T-helper 2 cell (primary cell): ENCODE results near the gene ATP9A.
"Not testable (repeated sequence)": the region's sequence is repeated elsewhere in the genome, so short reads cannot be mapped to it uniquely, and the experiment has no call there.

Experiments used
- DNase-seq, 5 experiments: peaks; one replicate each; pipeline versions ENCODE4 v3.0.0 to v3.0.0-alpha.2; 2012 to 2022

Gene ATP9A

DNA sequence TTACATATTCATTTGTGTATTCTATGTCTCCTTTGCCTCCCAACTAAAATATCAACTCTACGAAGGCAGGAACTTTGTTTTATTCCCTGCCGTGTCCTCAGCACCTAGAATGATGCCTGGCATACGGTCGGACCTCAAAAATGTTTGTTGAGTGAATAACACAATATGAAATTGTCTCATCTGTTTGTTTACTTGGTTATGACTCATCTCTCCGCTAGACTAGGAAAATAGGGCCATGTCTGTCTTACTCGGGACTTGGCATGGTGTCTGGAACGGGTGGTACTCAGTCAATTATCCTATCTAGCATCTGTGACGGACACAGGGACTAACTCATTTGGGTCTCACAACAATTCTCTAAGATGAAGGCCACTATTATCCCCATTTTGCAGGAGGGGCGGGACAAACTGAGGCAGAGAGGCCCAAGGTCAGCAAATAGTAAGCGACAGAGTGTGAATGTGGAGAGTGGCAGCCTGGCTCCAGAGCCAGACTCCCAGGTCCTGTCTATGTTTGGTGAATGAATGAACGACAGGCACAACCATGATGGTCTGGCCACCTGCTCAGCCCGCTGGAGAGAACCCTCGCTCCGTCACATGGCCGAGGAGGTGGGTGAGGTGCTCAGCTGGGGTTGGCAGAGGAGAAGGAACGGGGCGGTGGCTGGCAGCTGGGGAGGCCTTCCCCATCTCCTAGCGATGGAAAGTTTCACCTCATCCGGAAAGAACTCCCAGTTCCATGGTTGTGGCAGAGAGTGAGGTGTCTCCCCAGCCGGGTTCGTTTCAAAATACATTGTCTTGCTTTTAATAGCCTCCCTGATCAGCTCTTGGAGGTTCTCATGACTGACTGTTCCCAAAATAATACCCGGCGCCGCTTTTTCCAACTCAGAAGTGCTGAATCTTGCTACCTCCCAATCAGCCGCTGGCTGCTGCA lies 198.1 kb downstream of the ATP9A start:
- DNase-seq = no peak

DNA sequence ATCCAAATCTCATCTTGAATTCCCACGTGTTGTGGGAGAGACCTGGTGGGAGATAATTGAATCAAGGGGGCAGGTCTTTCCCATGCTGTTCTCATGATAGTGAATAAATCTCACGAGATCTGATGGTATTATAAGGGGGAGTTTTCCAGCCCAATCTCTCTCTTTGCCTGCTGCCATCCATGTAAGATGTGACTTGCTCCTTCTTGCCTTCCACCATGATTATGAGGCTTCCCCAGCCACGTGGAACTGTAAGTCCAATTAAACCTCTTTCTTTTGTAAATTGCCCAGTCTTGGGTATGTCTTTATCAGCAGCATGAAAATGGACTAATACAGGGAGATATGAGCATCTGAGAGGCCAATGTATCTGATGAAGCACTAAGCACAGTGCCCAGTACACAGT lies 199.7 kb downstream of the ATP9A start:
- DNase-seq = not testable (repeated sequence)

DNA sequence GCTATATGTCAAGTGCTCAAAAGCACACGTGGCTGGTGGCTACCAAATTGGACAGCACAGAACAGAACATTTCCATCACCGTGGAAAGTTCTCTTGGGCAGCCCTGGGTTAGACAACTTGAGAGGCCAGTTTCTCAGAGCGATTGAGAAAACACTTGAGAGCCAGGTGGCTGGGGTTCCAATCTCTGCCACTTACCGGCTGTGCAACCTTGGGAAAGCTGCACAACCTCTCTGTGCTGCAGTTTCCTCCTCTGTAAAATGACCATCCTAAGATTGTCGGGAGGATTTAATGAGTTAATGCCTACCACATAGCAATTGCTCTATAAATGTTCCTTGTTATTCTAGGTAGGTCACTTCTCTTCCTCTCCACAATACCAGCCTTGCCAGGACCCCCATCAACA lies 200.6 kb downstream of the ATP9A start:
- DNase-seq = no peak

DNA sequence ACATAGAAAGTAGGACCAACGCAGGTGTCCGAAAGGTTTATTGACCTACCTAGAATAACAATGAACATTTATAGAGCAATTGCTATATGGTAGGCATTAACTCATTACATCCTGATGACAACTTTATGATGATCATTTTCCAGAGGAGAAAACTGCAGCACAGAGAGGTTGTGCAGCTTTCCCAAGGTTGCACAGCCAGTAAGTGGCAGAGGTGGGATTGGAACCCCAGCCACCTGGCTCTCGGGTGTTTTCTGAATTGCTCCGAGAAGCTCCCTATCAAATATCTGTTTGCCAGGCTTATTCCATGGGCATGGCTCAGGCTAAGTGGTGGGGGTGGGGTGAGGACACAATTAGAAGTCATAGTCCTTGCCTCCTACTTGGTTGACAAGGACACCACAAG lies 201.6 kb downstream of the ATP9A start:
- no peak for DNase-seq

DNA sequence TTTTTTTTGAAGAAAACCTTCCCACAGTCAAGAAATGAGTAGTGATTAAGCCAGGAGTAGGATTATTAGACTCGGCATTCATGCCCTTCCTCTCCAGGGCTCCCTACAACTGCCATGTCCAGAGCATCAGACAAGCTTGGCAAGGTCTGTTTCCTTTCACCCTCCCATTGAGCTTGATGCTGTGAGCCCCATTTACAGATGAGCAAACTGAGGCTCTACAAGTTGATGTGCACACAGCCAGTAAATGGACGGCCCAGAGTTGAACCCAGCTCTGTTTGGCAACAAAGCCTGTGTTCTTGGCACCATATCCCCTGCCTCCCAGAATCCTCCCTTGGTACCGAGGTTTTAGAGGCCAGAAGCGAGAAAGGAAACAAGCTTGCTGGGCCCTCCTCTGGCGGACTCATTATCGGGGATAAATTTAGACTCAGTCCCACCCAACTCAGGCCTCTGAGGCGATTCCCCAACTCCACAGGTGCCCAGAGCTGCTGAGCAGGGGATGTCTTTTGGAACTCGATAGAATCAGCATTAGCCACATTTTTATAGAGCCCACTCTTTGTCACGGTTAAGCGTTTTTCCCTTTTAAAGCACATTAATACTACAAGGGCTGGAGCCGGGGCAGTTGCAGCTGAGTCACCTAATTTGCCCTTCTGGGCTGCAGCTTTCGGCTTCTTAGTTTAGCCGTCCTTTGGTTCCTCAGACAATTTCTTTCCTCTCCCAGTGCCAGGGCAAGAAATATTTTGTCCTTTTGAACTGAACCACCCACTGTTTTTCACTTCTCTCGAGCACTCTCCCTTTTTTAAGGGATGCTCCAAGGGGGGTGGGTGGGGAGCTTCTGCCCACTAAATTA lies 202.7 kb downstream of the ATP9A start:
- DNase-seq = no peak

DNA sequence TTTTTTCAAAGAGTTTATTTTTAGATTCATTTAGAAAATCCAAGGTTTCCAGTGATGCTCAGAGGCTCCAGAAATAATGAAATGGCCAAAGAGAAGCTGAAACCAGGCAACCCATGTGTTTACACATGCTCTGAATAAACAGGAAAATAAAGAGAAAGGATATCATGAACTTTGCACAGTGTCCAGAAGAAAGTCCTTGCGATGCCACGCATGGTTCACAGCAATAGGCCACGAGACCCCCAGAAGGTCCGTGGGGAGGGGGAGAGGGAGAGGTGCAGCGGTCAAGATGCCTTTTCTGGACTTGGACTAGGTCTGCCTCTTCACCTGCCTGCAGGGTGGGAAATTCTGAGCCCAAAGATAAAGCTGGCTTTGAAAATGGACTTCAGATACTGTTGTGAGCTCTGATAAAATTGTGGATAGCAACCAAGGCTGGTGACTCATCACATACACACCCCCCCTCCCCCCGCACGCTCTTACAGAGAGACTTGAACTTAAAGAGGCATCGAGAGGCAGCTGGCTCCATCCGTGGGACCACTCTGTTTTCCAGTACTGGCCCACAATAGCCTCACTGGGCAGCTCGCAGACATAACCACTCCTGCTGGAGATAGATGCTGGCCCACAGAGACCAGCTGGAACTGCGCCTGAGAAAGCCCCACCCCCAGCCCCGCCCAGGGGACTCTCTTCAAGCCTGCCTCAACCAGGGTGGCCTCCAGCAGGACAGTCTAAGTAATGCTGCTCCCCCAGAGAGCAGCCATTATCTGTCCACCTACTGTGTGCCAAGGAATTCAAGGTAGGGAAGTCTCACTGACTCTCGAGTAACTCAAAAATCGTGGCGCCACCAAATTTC lies 204.5 kb downstream of the ATP9A start:
- DNase-seq = no peak

DNA sequence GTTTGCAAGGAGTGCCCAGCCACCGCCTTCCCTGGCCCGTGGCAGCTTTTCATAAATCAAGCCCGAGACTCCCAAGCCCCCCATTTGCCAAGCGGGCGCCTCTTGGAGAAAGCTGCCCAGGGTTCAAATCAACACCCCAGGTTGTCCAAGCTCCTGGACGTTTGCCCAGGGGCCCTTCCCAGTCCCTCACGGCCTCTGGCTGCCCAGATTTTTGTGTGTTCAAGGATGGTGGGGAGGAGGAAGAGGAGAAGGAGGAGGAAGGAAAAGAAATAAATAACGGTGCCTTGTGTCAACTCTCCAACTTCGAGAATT lies 205.1 kb downstream of the ATP9A start:
- no peak for DNase-seq

DNA sequence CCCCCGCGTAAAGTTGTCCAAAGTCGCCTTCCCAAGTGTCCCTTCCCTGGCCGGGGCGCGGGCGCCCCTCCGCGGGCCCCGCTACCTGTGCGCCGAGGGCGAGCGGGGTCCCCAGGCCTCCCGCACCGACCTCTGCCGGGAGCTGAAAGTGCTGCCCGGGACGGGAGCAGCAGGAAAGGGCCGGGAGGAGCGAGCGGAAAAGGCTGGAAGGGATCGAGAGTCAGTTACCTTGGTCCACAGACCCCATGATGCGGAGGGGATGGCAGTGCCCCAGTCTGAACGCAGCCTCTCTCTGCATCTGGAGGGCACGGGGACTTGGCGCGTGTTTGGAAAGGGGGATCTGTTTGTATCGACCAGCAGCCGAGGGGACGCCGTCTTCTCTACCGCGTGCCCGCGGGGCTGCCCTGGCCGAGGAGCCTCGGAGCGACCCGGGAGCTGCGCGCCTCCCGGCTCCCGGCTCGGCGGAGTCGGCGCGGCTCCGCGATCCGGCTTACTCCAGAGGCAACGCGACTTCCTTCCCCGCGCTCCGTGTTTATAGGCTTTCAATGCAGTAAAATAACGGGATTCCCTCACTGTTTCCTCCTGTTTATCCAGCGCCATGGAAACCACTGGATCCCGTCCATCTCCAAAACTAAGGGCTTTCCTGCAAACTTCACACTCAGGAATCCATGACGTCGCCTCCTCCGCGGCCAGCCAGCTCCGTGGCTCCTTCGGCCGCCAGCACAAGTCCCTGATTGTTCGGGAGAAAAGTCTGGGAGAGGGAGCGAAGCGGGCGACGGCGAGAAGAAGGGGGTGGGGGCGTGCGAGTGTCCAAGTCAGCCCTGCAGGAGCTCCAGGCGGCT lies 205.6 kb downstream of the ATP9A start:
- DNase-seq = peak in 1 of 5 experiments; percentile 10

DNA sequence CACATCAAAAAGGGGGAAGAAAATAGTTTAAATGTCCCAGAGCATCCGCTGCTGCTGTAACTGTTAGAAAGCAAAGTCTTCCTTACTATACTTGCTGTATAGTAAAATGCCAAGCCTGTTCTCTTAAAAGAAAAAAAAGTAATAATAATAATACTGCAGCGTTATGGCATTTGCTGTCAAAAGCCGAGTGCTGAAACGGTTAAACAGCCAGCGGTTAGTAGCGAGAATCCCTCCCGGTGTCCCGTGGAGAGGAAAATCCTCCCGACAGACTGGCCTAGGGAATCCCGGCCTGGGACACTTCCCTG lies 206.2 kb downstream of the ATP9A start:
- DNase-seq = no peak

DNA sequence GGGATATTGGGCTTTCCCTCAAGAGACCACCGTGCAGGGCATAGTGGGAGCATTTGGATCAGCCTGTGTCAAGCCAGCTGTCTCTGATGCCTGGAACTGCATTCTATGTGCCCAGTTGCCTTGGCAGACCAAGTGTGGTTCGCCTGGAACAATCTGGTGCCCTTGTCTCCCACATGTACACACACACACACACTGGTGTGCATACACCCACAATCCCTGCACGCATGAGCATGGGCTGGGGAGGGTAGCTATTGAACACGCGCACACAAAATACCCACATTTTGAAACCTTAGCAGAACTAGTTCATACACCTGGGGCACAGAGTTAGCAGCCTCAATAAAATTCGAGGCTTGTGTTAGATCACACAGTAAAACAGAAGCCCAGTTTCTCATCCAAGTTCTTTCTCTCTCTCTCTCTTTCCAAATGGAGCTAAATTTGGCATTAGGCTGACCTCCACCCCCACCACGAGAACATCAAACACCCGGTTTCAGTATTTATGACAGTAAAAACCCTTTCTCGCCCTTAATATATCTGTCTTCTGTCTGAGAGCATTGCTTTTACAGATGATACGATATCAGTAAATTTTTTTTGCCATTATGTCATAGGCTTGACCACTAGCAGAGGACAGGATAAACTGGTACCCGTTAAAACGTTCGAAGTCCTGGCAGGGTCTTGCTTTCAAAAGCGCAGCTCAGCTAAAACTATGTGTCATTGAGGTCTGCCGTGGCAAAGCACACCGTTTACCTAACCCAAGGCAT lies 207.5 kb downstream of the ATP9A start:
- no peak for DNase-seq

DNA sequence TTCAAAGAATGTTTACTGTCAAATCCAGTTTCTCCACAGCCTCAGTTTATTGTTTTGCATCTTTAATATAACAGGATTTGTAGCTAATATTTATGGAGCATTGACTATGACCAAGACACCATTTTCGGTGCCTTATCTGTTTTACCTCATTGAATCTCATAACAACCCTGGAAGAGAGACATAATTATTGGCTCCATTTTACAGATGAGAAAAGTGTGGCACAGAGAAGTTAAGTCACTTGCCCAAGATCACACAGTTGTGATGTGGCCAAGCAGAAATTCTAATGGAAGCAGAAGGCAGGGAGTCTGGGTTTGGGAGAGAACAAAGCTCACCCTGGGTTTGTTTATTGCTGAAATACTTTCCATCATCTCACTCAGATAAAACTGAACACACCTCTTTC lies 208.1 kb downstream of the ATP9A start:
- DNase-seq = no peak

DNA sequence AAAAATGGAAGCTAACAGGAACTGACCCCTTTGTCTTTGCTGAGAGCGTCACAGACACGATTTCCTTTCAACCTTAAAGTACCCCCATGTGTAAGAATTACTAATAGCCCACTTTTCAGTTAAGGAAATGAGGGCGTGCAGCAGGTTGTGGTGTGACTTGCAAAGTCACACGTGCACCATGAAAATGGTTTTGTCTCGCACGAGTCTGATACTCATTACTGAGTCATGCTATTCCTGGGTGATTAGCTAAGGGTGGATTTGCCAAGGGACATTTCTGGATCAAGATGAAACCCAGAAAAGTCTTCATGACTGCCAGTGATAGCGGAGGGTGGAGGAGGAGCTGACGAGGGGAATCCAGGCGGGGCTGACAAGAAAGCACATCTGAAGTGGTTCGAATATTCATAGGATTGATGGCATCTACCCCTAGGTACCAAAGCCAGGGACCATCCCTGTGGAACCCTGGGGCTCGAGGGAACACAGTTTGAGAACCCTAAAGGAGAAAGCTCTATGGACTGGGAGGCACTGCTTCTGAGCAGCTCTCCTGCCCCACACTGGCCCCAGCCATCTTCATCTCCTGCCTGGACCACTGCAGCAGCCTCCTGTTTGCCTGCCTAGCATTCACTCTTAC lies 213.5 kb downstream of the ATP9A start:
- peak in 1 of 5 experiments; percentile 39 for DNase-seq

DNA sequence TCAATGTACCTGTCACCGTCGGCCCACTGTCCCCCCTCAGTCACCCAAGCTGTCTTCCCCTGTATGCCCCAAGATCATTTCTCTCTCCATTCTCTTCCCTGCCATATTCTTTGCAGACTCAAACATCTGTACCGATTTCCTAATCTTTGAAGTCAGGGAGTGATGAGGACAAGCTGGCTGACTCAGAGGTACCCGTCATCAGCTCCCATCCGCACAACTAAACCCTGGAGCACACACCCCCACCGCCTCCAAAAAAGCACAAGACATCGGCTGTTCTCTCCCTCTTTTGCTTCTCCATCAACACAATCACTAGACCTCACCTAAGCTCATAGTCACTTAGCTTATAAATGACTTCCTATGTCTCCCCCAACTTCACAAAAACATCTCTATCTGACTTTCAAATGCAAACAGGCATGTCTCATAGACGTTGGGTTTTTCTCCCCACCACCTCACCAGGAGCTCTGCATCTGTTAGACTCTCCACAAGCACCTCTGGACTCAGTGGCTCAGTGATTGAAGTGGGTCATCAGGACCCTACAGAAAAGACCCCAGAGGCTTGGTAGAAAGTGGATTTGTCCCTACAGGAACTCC lies 214.2 kb downstream of the ATP9A start:
- DNase-seq = no peak

DNA sequence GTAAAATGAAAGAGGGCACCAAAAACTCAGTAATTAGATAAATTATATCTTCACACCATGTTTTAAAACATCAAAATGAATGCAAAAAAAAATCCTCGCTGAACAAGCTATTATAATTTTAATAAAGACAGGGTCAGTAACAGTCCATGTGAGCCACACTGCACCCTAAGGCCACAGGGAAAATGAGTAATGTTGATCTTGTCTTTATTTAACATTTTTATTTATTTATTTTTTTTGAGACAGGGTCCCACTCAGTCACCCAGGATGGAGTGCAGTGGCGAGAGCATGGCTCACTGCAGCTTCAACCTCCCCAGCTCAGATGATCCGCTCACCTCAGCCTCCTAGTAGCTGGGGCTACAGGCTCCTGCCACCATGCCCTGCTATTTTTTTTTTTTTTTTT lies 217.0 kb downstream of the ATP9A start:
- no peak for DNase-seq

DNA sequence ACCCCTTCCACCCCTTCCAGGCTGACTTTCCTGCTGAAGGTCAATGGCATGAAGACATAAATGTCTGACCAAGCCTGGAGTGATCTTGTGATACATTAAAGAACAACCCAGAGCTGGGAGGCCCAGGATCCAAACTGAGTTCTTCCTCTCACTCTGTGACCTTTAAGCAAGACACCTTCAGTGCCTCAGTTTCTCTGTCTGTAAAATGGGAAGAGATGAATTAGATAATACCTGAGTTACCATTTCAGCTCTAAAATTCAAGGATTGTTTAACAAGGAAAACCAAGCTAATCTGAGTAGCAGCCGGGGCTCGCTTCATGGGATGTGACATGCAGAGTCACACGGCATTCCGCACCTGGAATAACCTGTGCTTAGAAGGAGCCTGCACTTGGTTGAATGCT lies 218.7 kb downstream of the ATP9A start:
- DNase-seq = no peak

DNA sequence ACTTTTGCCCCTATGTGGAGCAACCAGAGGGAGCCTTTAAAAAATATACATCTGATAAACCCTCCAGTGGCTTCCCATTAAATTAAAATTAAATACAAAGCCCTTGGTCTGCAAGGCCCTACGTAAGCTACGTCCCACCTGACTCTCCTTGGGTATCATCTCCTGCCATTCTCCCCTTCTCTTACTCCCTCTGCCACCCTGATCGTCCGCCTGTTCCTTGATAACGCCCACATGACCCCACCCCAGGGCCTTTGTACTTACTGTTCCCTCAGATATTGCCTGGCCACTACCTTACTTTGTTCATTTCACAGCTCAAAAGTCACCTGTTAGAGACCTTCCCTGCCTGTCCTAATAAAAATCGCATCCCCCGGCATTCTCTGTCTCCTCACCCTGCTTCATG lies 220.2 kb downstream of the ATP9A start:
- no peak for DNase-seq
